ENCODE measurements around the gene SIVA1. TPM values are rescaled to one million over a fixed set of nuclear protein-coding genes. Genes with fewer than 3 reads are reported as not detected.
A peak's percentile ranks its signal among the peaks of the same experiment; 100 is the strongest.

Gene SIVA1, protein sequence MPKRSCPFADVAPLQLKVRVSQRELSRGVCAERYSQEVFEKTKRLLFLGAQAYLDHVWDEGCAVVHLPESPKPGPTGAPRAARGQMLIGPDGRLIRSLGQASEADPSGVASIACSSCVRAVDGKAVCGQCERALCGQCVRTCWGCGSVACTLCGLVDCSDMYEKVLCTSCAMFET
- polyA plus RNA-seq (ENCODE audit: insufficient read length in 4 of 4): 10 to 100 TPM; 48.0 to 87.2 (median 56.2) TPM

DNA sequence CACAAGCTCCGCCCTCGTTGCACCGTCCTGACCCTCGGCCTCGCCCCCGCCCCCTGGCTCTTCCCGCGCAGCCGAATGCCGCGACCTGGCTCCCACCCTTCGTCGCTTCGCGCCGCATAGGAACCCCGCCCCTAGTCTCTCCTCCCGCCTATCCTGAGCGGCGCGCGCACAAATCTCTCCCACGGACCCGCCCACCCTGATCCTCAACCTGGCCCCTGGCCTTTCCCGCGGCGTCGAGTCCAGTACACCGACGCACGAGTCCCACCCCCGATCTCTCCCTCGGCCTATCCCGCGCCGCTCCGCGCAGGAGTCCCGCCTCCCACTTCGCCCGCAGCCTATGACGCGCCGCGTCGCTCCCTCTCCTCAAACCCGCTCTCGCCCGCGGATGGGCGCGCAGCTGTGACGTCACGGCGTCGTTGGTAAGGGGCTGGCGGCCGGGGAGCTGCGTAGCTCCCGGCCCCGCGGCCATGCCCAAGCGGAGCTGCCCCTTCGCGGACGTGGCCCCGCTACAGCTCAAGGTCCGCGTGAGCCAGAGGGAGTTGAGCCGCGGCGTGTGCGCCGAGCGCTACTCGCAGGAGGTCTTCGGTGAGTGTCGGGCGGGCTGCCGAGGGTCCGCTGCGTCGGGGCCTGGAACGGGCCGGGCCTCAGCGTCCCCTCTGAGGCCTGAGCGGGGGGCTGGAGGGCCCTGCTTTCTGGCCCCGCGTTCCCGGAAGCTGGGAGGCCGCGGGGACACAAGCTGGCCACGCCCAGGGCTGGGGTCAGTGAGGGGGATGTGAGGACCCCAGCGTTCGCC, at the start of gene SIVA1:
Gene SIVA1, plus strand, starts transcription at position 413 of the 793 bp plus-strand sequence. Its CDS starts 55 bp downstream, at position 468.
- DNase-seq (ENCODE audit: low read depth in 4 of 4, low spot score in 3 of 4): peak; percentile 98 to 99 (median 98)

DNA sequence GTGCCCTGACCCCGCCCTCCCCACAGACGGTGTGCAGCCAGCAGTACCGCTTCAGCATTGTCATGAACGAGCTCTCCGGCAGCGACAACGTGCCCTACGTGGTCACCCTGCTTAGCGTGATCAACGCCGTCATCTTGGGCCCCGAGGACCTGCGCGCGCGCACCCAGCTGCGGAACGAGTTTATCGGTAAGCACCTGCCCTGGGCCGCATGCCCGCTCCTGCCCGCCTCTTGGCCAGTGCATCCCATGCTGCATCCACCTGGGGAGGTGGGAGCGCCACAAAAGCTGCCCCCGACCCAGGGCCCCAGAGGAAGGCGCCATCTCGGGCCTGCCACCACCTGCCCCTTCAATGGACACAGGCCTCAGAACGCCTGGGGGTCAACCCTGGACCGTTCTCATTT, 49.7 kb upstream of the SIVA1 start:
- no peak for DNase-seq (ENCODE audit: low read depth in 4 of 4, low spot score in 3 of 4)

DNA sequence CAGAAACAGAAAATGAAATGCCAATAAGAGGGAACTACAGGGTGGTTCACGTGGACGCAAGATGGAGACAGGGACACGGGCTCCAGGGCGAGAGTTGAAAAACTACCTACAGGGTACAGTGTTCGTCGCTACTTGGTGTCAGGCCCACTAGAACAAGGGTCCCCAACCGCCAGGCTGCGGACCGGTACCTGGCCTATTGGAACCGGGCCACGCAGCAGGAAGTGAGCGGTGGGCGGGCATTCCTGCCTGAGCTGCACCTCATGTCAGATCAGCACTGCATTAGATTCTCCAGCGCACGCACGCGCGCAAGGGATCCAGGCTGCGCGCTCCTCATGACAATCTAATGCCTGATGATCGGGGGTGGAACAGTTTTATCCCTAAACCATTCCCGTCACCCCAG, 48.7 kb upstream of the SIVA1 start:
- no peak for DNase-seq (ENCODE audit: low read depth in 4 of 4, low spot score in 3 of 4)

DNA sequence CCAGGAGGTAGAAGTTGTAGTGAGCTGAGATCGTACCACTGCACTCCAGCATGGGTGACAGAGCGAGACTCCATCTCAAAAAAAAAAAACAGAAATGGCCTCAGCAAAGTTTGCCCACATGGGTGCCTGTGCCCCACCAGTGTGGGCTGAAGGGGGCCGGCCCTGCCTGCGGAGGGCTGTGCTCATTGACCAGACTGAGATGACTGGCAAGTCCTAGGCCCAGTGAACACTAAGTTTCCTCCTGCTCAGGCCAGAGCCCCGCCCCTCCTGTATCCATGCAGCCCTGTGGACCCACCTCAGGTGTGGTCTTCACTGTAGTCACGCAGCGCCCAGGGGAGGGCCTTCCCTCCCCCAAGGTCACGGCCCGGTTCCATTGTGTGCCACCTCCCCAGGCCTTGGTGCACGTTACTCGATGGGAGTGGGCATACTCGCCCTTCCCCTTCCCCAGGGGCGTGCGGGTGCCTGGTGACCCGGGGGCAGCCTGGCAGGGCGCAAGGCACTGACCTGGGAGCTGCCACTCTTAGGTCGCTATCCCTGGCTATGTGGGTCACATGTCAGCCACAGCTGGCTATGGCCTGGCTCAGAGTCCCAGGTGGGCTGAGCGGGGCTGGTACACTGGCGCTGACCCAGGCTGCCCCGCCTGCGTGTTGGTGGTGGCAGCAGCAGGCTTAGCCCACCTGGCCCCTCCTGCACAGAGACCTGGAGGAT, 47.5 kb upstream of the SIVA1 start:
- DNase-seq (ENCODE audit: low read depth in 4 of 4, low spot score in 3 of 4): no peak

DNA sequence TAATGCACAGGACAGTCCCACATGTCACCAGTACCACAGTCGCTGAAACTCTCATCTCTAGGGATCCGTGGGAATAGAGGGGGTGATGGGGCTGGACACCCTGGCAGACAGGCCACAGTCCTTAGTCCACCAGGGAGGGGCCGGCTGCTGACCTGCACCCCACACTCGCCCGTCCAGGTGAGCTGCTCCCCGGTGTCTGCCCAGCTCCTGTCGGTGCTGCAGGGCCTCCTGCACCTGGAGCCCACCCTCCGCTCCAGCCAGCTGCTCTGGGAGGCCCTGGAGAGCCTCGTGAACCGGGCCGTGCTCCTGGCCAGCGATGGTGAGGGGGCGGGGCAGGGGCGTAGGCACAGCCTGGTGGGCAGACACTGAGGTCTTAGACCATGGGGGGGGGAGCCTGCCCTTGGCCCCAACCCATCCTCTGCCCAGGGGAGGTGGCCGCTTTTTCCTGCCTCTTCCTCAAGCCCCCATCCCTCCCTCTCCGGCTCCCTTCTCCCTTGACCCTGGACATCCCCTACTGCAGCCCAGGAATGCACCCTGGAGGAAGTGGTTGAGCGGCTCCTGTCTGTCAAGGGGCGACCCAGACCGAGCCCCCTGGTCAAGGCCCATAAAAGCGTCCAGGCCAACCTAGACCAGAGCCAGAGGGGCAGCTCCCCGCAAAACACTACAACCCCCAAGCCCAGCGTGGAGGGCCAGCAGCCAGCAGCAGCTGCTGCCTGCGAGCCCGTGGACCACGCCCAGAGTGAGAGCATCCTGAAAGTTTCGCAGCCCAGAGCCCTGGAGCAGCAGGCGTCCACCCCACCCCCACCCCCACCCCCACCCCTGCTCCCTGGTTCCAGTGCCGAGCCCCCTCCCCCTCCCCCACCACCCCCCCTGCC, 46.0 kb upstream of the SIVA1 start:
- no peak for DNase-seq (ENCODE audit: low read depth in 4 of 4, low spot score in 3 of 4)

DNA sequence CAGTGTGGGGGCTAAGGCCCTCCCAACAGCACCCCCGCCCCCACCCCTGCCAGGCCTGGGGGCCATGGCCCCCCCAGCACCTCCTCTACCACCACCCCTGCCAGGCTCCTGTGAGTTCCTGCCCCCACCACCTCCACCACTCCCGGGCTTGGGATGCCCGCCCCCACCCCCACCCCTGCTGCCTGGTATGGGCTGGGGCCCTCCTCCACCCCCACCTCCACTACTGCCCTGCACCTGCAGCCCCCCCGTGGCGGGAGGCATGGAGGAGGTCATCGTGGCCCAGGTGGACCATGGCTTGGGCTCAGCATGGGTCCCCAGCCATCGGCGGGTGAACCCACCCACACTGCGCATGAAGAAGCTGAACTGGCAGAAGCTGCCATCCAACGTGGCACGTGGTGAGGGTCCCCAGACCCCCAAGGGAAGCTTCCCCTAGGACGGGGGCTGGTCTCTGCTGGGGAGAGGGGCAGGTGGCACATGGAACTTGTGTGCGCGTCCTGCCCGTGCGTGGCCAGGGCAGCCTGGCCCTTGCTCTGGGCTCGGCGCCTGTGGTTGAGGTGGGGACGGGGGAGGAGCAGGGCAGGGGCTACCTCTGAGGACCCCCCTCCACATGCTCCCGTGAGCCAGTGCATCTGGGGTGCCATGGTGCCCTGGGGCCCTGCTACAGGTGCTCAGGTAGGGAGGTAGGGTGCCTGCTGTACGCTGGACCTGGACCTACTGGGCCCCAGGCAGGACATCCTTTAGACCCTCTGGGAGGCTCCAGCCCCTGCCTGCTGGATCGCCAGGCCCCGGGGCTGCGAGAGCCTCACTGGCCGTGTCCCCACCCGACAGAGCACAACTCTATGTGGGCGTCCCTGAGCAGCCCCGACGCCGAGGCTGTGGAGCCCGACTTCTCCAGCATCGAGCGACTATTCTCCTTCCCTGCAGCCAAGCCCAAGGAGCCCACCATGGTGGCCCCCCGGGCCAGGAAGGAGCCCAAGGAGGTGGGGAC, 45.0 kb upstream of the SIVA1 start:
- DNase-seq (ENCODE audit: low read depth in 4 of 4, low spot score in 3 of 4): no peak

DNA sequence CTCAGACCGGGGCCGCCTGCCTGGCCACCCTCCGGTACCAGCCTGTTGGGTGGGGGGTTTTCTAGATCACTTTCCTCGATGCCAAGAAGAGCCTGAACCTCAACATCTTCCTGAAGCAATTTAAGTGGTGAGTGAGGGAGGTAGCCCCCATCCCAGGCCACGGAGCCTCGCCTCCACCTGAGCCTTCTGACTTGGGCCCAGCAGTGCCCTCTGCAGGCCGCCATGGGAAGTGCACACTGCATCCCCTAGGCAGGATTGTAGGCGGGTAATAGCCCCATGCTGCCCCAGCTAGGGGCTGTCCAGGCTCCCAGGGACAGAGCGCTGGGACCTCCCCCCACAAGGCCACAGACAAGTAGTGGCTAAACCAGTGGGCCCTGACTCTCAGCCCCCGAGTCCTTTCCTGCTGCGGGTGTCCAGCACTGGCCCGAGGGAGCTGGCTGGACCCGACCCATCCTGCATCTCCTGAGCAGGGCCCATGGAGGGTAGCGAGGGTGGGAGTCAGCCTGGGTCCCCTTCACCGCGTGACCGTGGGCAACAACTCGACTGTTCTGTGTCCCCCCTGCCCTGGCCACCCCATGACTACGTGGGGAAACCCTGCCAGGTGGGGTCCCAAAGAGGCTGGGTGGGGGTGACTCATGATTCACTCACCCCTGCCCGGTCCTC, 44.2 kb upstream of the SIVA1 start:
- DNase-seq (ENCODE audit: low read depth in 4 of 4, low spot score in 3 of 4): no peak

DNA sequence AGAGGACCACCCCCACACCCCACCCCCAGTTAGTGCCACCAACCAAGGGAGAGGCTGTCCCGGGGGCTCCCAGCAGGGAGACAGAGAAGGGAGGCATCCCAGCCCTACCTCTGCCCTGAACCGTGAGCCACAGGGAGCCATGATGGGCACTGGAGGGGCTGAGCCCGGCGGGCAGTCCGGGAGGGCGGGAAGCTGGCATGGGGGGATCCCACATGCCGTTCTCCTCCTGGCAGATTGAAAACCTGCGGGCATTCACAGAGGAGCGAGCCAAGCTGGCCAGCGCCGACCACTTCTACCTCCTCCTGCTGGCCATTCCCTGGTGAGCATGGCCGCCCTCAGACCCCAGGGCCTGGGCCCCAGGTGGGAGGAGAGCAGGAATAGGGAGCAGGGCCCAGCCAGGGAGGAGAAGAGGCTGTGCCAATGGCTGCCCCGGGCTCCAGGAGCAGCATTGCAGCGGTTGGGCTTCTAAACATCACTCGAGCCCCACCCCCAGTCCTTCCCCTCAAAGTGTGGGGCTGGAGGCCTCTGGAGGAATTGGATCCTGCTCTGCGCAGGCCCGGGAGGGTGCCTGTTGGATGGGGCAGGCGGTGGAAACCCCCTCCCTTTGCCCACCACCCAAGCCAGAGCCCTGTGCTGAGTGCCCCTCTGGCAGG, 43.4 kb upstream of the SIVA1 start:
- DNase-seq (ENCODE audit: low read depth in 4 of 4, low spot score in 3 of 4): no peak

DNA sequence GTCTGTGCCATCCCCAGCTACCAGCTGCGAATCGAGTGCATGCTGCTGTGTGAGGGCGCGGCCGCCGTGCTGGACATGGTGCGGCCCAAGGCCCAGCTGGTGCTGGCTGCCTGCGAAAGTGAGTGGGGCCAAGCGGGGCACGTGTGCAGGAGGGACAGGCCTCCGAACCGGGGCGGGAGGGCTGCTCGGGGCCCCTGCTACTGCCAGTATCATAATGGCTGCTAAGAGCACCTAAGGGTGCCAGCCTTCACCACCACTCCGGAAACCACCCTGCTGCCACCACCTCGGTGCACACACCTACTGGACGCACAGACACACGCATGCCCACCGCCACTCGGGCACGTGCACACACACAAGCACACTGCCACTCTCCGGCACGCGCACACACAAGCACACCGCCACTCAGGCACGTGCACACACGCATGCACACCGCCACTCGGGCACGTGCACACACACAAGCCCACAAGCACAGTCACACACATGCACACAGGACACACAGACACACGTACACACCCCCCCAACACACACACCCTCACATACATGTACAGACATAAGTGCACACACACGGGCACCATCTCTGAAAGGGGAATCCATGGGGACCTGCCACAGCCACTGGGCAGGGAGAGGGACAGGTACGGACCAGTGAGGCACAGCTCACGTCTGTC, 42.7 kb upstream of the SIVA1 start:
- DNase-seq (ENCODE audit: low read depth in 4 of 4, low spot score in 3 of 4): no peak

DNA sequence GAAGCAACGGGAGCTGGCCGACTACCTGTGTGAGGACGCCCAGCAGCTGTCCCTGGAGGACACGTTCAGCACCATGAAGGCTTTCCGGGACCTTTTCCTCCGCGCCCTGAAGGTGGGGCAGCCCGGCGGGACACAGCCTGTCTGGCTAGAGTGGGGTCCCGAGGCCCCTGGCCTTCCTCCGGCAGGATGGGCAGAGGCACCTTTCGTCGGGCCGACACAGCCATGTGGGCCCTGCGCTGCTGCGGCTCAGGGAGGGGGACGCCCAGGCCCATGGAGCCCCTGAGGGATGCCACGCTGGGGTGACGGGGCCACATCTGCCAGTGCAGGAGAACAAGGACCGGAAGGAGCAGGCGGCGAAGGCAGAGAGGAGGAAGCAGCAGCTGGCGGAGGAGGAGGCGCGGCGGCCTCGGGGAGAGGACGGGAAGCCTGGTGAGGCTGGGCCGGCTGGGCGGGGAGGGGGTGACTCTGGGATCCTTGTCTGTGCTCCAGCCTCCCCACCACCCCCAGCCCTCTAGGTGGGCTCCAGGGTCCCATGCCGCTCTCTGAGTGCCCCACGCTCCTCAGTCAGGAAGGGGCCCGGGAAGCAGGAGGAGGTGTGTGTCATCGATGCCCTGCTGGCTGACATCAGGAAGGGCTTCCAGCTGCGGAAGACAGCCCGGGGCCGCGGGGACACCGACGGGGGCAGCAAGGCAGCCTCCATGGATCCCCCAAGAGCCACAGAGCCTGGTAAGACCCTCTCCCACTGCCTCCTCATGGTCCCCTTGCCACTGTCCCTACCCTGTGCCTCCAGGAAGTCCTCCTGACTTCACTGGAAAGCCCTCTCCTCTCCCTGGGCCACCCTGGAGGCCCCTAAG, 39.8 kb upstream of the SIVA1 start:
- no peak for DNase-seq (ENCODE audit: low read depth in 4 of 4, low spot score in 3 of 4)

DNA sequence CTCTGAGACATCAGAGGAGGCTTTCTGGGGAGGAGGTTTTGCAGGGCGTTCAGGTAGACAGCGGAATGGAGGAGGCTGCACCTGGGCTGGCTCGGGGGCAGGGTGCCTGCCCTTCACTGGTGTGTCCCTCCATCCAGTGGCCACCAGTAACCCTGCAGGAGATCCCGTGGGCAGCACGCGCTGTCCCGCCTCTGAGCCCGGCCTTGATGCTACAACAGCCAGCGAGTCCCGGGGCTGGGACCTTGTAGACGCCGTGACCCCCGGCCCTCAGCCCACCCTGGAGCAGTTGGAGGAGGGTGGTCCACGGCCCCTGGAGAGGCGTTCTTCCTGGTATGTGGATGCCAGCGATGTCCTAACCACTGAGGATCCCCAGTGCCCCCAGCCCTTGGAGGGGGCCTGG, 38.9 kb upstream of the SIVA1 start:
- no peak for DNase-seq (ENCODE audit: low read depth in 4 of 4, low spot score in 3 of 4)

DNA sequence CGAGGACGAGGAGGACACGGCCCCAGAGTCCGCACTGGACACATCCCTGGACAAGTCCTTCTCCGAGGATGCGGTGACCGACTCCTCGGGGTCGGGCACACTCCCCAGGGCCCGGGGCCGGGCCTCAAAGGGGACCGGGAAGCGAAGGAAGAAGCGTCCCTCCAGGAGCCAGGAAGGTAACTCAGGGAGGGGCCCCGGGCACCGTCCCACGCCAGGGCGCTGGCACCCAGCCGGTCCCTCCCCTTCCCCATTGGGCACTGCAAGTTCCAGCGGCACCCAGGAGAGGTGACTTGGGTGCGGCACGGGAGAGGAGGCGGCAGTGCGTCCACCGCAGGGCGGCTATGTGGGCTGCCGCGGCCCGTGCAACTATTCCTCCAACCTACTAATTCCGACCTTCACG, 38.3 kb upstream of the SIVA1 start:
- no peak for DNase-seq (ENCODE audit: low read depth in 4 of 4, low spot score in 3 of 4)

DNA sequence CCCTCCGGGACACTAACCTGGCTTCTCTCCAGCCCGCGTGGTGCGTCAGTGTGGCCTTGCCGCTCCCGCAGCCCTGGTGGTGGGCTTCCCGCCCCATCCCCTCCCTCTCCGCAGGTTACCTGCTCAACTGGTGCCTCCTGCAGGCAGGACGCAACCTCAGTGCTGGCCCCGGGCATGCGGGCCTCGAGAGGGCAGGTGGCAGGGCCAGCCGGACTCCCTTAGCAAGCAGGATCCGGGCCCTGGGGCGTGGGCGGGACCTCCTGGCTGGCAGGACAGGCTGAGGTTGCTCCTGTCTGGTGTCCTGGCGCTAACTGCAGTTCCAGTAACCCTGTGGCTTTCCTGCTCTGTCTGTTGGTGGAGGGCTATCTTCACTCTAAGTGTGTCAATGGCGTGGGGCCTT, 37.5 kb upstream of the SIVA1 start:
- DNase-seq (ENCODE audit: low read depth in 4 of 4, low spot score in 3 of 4): no peak

DNA sequence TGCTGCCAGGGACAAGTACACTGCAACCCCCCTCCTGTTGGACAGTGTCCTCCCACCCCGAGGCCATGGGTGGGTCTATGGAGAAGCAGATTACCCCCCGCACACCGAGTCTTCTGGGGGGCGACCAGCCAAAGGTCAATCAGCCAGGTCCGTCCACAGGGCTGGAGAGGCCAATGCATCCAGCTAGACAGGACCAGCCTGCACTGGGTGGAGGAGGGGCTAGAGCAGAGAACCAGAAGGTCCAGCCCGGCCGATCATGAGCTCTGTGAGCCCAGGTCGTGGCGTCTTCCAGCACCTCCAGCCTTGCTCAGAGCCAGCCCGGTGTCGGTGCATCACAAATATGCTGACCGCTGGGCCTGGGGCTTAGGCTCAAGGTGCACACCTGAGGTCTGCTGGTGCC, 37.1 kb upstream of the SIVA1 start:
- no peak for DNase-seq (ENCODE audit: low read depth in 4 of 4, low spot score in 3 of 4)

DNA sequence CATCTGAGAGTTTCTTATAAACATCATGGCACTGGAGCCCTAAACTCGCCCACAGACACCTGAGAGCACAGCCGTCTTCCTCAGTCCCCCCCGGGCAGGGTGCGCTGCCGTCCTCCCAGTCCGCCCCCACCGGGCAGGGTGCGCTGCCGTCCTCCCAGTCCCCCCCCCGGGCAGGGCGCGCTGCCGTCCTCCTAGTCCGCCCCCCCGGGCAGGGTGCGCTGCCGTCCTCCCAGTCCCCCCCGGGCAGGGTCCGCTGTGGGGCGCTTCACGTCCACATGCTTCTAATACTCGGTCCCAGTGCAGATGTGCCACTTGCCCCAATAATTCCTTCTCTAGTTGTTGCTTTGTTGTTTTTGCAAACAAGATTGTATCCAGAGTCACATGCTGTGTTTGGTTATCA, 35.8 kb upstream of the SIVA1 start:
- no peak for DNase-seq (ENCODE audit: low read depth in 4 of 4, low spot score in 3 of 4)

DNA sequence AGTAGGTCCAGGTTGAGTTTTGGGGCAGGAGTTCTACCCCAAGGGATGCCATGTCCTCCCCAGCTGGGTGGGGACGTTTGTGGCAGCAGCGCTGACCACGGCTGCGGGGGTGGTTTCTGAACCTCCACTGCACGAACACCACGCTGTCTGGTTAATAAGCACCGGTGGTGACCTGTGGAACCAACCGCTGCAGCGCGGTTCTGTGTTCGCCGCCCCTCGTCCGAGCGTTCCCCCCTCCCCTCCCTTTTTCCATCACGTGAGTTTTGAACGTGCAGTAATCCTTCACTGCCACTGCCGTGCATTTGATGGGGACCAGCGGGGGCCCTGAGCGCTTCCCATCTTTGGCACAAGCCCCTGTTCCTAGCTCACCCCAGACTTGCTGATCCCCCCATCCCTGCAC, 35.3 kb upstream of the SIVA1 start:
- no peak for DNase-seq (ENCODE audit: low read depth in 4 of 4, low spot score in 3 of 4)

DNA sequence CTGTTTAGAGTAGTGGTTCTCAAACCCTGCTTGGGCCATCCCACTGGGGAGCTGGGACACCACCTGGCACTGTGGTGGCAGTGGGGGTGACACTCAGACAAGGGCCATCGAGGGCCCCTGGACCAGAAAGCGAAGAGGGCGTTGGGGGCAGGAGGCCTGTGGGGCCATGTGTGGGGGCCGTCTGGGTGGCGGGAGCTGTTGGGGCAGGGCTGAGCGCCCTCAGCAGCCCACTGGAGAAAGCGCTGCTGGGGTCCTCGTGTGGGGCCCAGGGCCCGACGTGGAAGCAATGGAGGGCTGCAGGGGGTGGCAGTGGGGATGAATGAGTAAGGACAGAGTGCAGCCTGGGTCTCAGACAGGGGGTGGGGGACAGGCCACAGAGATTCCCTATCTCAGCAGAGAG, 34.8 kb upstream of the SIVA1 start:
- no peak for DNase-seq (ENCODE audit: low read depth in 4 of 4, low spot score in 3 of 4)

Measured in left renal pelvis (tissue), 4 donors.